ENCODE measurements around the gene FAM163B.
"Not testable (repeated sequence)": the region's sequence is repeated elsewhere in the genome, so short reads cannot be mapped to it uniquely, and the experiment has no call there.

The FAM163B gene

DNA sequence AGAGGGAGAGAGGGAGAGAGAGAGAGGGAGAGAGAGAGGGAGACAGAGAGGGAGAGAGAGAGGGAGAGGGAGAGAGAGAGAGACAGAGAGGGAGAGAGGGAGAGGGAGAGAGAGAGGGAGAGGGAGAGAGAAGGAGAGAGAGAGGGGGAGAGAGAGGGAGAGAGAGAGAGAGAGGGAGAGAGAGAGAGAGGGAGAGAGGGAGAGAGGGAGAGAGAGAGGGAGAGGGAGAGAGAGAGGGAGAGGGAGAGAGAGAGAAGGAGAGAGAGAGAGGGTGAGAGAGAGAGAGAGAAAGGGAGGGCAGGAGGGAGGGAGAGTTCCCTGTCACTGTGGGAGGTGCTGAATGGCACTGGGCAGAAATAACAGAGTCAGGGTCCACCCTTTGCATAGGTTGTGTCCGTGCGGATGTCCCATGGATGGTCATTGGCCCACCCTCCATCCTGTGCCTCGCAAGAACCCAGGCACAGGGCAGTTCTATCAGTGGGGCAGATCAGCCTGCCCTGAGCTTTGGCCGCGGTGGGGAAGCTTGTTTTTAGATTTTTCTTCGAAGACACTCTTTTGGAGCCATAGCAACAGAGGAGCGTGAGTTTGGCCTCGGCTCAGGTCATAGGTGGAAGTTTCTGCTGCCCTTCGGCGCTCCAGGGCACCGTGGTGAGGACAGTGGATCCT is 44.6 kb downstream of the FAM163B start:
- no peak for DNase-seq

- DNase-seq: not testable (repeated sequence)
Observed at GRCh38 chr9:133563814-133564213, 45.4 kb downstream of the FAM163B start.

DNA sequence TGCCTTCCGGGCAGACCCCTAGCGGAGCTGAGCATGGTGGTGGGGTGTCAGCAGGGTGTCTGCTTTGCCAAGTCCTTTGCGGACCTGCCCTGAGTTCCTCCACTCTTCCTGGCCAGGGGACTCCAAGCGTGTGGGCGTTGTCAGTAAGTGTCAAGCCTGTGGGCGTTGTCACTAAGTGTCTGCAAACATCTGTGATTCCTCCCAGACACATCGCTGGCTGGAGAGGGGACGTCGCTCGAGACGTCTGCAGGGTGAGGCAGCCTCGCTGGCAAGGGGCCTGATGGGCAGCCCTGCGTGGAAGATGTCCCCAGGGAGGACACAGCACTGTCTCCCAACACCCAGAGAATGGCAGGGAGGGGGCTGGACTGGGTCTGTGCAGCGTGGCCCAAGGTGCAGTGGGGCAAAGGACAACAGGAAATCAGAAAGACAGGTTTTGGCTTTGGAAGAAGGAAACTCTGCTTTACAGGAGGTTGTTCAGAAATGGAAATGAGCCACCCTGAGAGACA is 45.8 kb downstream of the FAM163B start:
- DNase-seq: no peak

- DNase-seq: no peak
Observed at GRCh38 chr9:133562611-133563290, 46.4 kb downstream of the FAM163B start.

DNA sequence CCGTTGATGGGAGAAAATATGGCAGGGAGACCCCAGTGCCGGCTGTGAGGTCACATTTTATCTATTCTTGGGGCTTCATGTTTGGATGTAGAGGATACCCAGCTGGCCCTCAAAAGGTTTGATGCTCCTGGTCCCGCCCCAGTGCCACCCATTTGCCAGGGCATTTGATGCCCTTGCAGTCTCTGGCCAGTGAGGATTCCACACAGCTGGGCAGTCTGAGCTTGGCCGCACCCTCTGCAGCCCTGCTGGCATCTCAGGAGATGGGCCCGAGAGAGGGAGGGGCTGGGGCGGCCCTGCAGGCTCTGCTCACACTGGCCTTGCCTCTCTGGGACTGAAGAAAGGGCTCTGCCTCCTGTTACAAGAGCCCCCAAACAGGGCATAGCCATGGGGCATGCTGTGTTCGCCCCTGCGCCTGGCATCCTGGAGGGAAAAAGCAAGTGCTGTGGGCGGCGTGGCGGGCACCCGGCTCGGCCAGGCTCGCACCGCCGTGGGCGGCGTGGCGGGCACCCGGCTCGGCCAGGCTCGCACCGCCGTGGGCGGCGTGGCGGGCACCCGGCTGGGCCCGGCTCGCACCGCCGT is 47.1 kb downstream of the FAM163B start:
- DNase-seq: no peak

DNA sequence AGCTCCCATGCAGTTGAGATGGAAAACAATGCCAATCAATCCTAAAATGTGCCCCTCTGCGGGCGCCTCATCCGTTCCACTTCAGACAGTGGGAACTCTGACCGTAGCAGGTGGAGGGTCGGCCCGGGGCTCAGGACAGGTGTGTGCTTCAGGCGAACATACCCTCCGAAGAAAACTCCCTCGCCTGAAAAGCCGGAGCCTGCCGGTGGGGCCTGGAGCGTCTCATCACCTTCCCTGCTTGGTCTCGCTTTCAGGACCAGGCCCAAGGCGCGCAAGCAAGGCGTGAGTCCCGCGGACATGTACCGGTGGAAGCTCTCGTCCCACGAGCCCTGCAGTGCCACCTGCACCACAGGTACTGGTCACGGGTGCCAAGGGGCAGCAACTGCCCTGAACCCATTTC is 48.2 kb downstream of the FAM163B start:
- DNase-seq: no peak

- DNase-seq: no peak
Observed at GRCh38 chr9:133560311-133560710, 48.9 kb downstream of the FAM163B start.

DNA sequence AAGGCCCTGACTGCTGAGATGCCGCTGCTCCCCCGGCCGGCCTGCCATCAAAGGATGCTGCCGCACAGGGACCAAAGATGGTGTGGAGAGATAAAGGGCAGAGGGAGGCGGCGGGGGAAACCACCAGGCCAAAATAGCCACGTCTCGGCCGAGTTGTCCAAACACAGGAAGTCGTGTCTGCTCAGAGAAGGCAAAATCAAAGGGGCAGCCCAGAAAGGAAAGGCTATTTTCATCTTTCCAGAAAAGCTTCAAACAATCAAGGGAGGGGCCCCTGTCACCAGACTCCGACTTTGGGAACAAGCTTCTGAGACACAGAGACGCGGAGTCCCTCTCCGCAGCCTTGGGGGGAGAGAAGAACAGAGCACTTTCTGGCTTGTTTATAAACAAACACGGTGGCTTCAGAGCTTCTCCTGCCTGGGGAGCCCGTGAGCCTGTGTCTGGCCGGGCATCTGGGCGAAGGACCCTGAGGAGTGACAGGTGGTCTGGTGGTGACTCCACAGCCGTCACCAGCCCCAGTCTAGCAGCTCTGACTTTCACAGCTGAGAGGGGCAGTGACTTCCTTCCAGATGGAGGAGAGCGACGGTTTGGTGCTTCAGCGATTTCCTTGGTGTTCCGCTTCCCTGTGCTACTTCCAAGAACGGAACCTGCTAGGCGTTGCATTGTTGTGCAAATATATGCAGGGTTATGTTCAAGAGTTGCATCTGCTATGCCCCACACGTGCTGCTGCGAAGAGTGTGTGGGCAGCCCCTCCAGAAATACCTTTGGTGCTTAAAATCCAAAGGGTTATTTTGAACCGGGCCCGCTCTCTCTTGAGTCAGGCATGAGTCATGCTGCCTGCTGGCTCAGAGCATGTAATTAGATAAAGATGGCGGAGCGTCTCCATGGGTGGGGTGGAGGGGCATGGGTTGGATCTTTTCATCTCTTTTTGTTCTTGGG is 50.7 kb downstream of the FAM163B start:
- no peak for DNase-seq

GRCh38 chr9:133557581-133557980 is 51.6 kb downstream of the FAM163B start:
- no peak for DNase-seq

DNA sequence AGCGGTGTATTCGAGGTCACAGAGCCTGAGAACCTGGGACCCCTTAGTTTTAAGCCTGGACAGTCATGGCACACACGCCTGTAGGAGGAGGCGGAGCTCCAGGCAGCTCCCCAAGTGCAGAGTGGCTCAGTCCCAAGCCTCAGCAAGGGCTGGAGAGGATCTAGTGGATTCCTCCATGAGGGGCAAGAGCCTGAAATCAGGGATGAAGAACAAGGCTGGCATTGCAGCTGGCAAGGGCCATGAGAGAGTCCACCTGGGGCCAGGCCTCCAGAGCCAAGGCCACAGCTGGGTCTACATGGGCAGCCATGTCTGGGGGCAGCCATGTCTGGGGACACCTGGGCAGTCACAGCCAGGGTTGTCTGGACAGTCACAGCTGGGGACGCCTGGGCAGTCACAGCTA is 52.8 kb downstream of the FAM163B start:
- DNase-seq: no peak

GRCh38 chr9:133554729-133555128 is 54.5 kb downstream of the FAM163B start:
- no peak for DNase-seq

GRCh38 chr9:133553973-133554713 is 55.0 kb downstream of the FAM163B start:
- no peak for DNase-seq

DNA sequence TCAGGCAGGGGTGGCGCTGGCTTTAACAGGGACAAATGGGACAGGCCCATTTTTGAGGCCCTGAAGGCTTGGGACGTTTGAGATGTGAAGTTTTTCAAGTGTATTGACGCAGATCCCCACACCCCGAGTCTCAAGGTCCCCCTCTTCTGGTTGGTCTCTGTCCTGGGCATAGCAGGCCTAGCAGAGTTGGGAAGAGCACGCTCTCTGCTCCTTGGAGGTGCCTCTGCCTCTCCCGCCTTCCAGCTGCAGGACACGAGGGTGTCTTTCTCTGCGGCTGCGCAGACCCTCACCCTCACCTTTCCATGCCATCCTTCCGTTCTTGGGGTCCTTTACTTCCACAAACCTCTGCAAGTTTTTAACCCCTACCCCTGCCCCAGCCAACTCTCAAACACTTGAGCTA is 56.1 kb downstream of the FAM163B start:
- DNase-seq: no peak

- DNase-seq: no peak
Observed at GRCh38 chr9:133552236-133552635, 57.0 kb downstream of the FAM163B start.

DNA sequence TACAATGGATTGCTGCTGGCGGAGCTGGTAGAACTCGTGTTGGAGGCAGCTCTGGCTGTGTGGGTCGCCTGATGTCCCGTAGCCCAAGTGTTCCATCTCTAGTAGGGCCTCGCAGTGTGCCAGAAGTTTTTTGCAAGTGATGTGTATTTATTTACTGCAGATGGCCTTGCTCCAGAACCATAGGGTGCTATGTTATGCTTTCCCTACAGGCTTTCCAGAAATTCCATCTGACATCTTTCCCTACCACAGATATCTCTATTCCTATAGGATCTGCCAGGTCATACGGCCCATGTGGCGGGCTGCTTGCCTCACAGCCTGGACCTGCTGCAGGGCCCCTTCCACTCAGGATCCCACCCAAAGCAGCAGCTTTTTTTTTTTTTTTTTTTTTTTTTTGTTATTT is 57.7 kb downstream of the FAM163B start:
- DNase-seq: no peak

DNA sequence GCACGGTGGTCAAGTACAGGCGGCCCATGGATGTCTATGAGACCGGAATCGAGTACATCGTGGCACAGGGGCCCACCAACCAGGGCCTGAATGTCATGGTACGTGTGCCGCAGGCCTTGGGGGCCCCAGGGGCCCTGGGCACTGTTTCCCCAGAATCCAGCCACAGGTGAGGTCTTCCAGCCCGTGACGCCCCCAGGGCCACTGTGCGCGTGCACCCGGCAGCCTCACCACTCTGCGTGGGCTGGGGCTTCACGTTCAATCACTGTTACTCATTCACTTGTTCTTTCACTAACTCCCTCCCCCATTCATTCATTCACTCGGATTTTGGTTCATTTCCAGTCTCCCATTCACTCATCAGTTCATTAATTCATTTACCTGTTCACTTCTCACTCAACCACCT is 62.1 kb downstream of the FAM163B start:
- DNase-seq: no peak

DNA sequence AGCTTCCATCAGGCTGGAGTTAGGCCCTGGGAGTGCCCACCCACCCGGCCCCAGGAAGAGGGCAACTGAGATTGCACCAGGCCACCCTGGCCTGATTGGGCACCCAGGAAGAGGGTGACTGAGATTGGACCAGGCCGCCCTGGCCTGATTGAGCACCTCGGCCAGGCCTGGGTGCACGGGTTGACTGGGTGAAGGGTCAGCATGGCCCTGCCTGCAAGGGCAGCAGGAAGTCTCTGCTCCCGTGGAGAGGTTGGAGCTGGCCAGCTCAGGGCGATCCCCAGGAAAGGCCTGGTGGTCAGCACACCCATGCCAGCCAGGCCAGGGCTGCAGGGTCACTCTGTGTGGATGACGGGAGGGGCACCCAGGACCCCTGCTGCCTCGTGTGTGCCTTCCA is 62.9 kb downstream of the FAM163B start:
- no peak for DNase-seq

- DNase-seq: no peak
Observed at GRCh38 chr9:133545494-133546286, 63.5 kb downstream of the FAM163B start.

GRCh38 chr9:133543772-133544467 is 65.3 kb downstream of the FAM163B start:
- no peak for DNase-seq

DNA sequence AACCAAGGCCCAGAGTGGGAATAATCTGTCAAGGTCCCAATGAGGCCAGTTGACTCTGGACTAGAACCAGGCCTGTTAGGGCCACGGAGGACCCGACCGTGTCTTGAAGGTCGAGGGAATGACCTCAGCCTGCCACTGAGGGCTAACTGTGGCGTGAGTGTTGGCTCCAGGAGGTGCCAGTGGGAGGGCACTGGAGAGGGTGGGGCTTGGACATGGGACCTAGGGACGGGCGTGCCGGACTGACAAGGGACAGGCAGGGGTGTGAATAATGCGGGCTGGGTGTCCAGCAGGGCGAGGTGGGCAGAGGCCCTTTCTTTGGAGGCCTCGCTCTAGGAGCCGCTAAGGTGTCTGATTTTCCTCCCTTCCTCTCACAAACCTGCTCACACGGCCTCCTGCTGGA is 67.2 kb downstream of the FAM163B start:
- no peak for DNase-seq

- no peak for DNase-seq
Observed at GRCh38 chr9:133540698-133541025, 68.5 kb downstream of the FAM163B start.
